Measurements from ENCODE around the gene DCTN4.
A peak's percentile ranks its signal among the peaks of the same experiment; 100 is the strongest.

The DCTN4 gene

DNA sequence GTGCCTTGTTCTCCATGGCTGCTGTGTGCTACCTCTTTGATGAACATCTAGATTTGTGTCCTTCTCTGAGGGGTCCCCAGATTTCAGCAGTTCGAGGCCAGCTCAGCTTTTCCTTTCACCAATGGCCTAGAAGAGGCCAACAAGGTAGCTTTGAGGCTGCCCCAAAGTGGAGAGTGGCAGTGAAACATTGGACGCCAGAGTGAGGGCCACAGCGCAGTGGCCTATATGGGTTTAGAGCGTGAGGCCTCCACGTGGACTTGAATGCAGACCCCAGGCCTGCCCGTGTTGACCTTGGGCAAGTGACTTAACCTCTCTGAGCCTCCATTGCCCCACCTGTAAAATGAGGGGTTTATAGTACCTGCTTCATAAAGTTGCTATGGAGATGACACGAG is 85.9 kb downstream of the DCTN4 start:
- DNase-seq (ENCODE audit: low read depth): no peak
- TF ChIP-seq, protein P1, sequence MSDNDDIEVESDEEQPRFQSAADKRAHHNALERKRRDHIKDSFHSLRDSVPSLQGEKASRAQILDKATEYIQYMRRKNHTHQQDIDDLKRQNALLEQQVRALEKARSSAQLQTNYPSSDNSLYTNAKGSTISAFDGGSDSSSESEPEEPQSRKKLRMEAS (IDR thresholded peaks at IDR 0.05; ENCODE audit: low read depth, low read length): no peak
- TF ChIP-seq POLR2A (IDR thresholded peaks at IDR 0.05; ENCODE audit: extremely low read depth, insufficient read length) (no peak), MYC (IDR thresholded peaks at IDR 0.05; ENCODE audit: low read depth, low read length) (no peak)
- TF ChIP-seq, protein P2, sequence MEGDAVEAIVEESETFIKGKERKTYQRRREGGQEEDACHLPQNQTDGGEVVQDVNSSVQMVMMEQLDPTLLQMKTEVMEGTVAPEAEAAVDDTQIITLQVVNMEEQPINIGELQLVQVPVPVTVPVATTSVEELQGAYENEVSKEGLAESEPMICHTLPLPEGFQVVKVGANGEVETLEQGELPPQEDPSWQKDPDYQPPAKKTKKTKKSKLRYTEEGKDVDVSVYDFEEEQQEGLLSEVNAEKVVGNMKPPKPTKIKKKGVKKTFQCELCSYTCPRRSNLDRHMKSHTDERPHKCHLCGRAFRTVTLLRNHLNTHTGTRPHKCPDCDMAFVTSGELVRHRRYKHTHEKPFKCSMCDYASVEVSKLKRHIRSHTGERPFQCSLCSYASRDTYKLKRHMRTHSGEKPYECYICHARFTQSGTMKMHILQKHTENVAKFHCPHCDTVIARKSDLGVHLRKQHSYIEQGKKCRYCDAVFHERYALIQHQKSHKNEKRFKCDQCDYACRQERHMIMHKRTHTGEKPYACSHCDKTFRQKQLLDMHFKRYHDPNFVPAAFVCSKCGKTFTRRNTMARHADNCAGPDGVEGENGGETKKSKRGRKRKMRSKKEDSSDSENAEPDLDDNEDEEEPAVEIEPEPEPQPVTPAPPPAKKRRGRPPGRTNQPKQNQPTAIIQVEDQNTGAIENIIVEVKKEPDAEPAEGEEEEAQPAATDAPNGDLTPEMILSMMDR (IDR thresholded peaks at IDR 0.05; ENCODE audit: low read depth, low read length): no peak
- peak overlapping the region; percentile 59 for H3K4me3 ChIP-seq (ENCODE audit: low read depth, low read length)

- peak; percentile 75 for DNase-seq (ENCODE audit: low read depth)
- TF ChIP-seq POLR2A (IDR thresholded peaks at IDR 0.05; ENCODE audit: extremely low read depth, insufficient read length) (no peak), MYC (IDR thresholded peaks at IDR 0.05; ENCODE audit: low read depth, low read length) (no peak)
- TF ChIP-seq, protein P1 (IDR thresholded peaks at IDR 0.05; ENCODE audit: low read depth, low read length): no peak
- TF ChIP-seq, protein P2 (IDR thresholded peaks at IDR 0.05; ENCODE audit: low read depth, low read length): no peak
- H3K4me3 ChIP-seq (ENCODE audit: low read depth, low read length): peak overlapping the region; percentile 59
Measured at GRCh38 chr5:150672237-150672883, 86.5 kb downstream of the DCTN4 start.

DNA sequence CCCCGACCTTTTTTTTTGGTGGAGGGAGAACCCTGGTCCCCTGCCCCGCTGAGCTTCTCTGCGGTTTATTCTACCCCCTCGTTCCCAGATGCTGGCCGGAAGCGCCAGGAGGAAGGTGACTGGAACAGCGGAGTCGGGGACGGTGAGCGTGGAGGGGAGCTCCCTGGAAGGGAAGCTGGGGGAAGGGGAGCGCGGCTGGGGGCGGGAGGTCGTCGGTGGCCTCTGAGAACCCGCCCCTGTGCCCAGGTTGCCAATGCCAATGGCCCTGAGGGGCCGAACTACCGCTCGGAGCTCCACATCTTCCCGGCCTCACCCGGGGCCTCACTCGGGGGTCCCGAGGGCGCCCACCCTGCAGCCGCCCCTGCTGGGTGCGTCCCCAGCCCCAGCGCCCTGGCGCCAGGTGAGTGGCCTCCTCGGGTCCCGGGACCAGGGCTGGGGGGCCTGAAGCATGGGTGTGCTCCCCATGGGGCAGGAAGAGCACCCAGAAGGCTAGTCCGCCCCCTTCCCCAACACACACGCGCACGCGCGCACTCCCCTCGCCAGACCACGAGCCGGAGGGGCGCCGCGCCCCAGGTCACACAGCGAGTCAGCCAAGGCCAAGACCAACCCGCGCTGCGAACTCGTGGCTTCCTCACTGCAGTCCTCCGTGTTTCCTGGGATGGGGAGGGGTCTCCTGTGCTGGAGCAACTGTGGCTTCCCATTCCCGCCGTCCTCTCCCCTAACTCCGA is 87.1 kb downstream of the DCTN4 start:
- peak overlapping the region; percentile 59 for H3K4me3 ChIP-seq (ENCODE audit: low read depth, low read length)
- TF ChIP-seq POLR2A (IDR thresholded peaks at IDR 0.05; ENCODE audit: extremely low read depth, insufficient read length): no peak
- TF ChIP-seq MYC (IDR thresholded peaks at IDR 0.05; ENCODE audit: low read depth, low read length): no peak
- TF ChIP-seq, protein P1 (IDR thresholded peaks at IDR 0.05; ENCODE audit: low read depth, low read length): no peak
- TF ChIP-seq, protein P2 (IDR thresholded peaks at IDR 0.05; ENCODE audit: low read depth, low read length): no peak
- peak; percentile 53 for DNase-seq (ENCODE audit: low read depth)

GRCh38 chr5:150670948-150671310 is 87.9 kb downstream of the DCTN4 start:
- TF ChIP-seq, protein P2 (IDR thresholded peaks at IDR 0.05; ENCODE audit: low read depth, low read length): no peak
- TF ChIP-seq MYC (IDR thresholded peaks at IDR 0.05; ENCODE audit: low read depth, low read length) (no peak), POLR2A (IDR thresholded peaks at IDR 0.05; ENCODE audit: extremely low read depth, insufficient read length) (no peak)
- TF ChIP-seq, protein P1 (IDR thresholded peaks at IDR 0.05; ENCODE audit: low read depth, low read length): no peak
- DNase-seq (ENCODE audit: low read depth): no peak
- no peak overlapping the region for H3K4me3 ChIP-seq (ENCODE audit: low read depth, low read length)

DNA sequence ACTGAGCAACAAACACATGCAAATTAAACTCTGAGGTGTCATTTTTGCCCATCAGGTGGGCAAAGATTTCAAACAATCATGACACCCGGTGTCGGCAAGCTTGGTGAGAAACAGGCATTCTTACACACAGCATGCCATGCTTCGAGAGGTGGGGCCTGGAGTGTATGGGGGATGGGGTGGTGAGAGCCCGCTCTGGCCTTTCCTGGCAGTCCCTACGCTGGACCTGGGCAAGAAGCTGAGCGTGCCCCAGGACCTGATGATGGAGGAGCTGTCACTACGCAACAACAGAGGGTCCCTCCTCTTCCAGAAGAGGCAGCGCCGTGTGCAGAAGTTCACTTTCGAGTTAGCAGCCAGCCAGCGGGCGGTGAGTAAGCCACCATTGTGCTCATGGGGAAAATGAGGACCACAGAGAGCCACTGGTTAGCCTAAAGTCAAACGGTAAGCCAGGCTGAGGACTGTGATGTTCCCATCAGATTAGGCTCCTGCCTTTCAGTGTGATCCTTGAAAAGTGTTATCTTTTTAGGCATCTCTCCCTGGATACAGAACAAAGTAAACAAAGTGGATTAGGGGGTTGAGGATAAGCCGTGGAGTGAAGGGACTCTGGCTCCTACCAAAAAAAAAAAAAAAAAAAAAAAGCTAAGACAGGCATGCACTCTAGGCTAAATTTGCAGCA is 88.4 kb downstream of the DCTN4 start:
- no peak for DNase-seq (ENCODE audit: low read depth)
- TF ChIP-seq, protein P1 (IDR thresholded peaks at IDR 0.05; ENCODE audit: low read depth, low read length): no peak
- TF ChIP-seq POLR2A (IDR thresholded peaks at IDR 0.05; ENCODE audit: extremely low read depth, insufficient read length) (no peak), MYC (IDR thresholded peaks at IDR 0.05; ENCODE audit: low read depth, low read length) (no peak)
- TF ChIP-seq, protein P2 (IDR thresholded peaks at IDR 0.05; ENCODE audit: low read depth, low read length): no peak
- H3K4me3 ChIP-seq (ENCODE audit: low read depth, low read length): no peak overlapping the region
